HG03460 (cell line): Measurements from ENCODE around the gene CDR2L.

Experiments used
- ATAC-seq: cut with Tn5 transposase; IDR thresholded peaks from one replicate; pipeline ENCODE4 v1.9.1; 2021; ENCODE audit not compliant: unreplicated experiment

Gene CDR2L

GRCh38 chr17:74987418-74987908 lies at the start of gene CDR2L:
TSS of gene CDR2L (plus strand) at chr17:74987632. CDS start at chr17:74988044, 412 bp downstream.
- ATAC-seq: peak; percentile 89

GRCh38 chr17:74938194-74938950 lies 49.1 kb upstream of the CDR2L start:
- no peak for ATAC-seq

- ATAC-seq: no peak
Measured at GRCh38 chr17:74939534-74939933, 47.9 kb upstream of the CDR2L start.

GRCh38 chr17:74941128-74941725 lies 46.2 kb upstream of the CDR2L start:
- ATAC-seq: no peak

GRCh38 chr17:74943808-74944522 lies 43.5 kb upstream of the CDR2L start:
- ATAC-seq: no peak

GRCh38 chr17:74945543-74945942 lies 41.9 kb upstream of the CDR2L start:
- ATAC-seq: no peak

GRCh38 chr17:74946641-74947040 lies 40.8 kb upstream of the CDR2L start:
- ATAC-seq: no peak

GRCh38 chr17:74947041-74947754 lies 40.2 kb upstream of the CDR2L start:
- ATAC-seq: no peak

- ATAC-seq: no peak
Measured at GRCh38 chr17:74949455-74950115, 37.8 kb upstream of the CDR2L start.

- ATAC-seq: no peak
Measured at GRCh38 chr17:74950207-74950606, 37.2 kb upstream of the CDR2L start.

GRCh38 chr17:74951065-74951464 lies 36.4 kb upstream of the CDR2L start:
- no peak for ATAC-seq

GRCh38 chr17:74951680-74952421 lies 35.6 kb upstream of the CDR2L start:
- ATAC-seq: no peak

- ATAC-seq: no peak
Measured at GRCh38 chr17:74952431-74953133, 34.9 kb upstream of the CDR2L start.

- ATAC-seq: no peak
Measured at GRCh38 chr17:74953134-74953687, 34.2 kb upstream of the CDR2L start.

GRCh38 chr17:74954115-74954514 lies 33.3 kb upstream of the CDR2L start:
- no peak for ATAC-seq

GRCh38 chr17:74954665-74955421 lies 32.6 kb upstream of the CDR2L start:
- no peak for ATAC-seq

- no peak for ATAC-seq
Measured at GRCh38 chr17:74956093-74956492, 31.3 kb upstream of the CDR2L start.
